HCT116 (cell line): ENCODE results near the gene RIT2. TPM values are rescaled to one million over a fixed set of nuclear protein-coding genes. Genes with fewer than 3 reads are reported as not detected.

Experiments
- ATAC-seq: fragments of 200-7000 bp; cut with Tn5 transposase; 2 replicates; pipeline ENCODE4 v1.9.1; 2020; ENCODE audit warnings: mild to moderate bottlenecking, moderate library complexity
- BruUV-seq: library from RNA; stranded (reverse); fragments of 400-500 nt; replicated peaks from 2 replicates; lab custom pipeline; 2021; lab: Mats Ljungman, UMichigan
- CTCF ChIA-PET: fragments of 300-600 bp; sonication (Branson Sonifier 250); formaldehyde crosslinking; loops from one replicate; lab custom pipeline; 2021; ENCODE audit warnings: antibody characterized with exemption; lab: Charles Lee
- POLR2A ChIA-PET: fragments of 300-600, 350-600 bp; sonication (Branson Sonifier 250); formaldehyde crosslinking; loops from one replicate; lab custom pipeline; 2021; ENCODE audit warnings: antibody characterized with exemption; lab: Charles Lee
- RAD21 ChIA-PET, 2 experiments: fragments of 300-600 bp; sonication (Branson Sonifier 250); formaldehyde crosslinking; loops; one replicate each; lab custom pipeline; 2023; ENCODE audit warnings: low total read pairs in 2 of 2; ENCODE audit not compliant: uncharacterized antibody in 2 of 2, unreplicated experiment in 2 of 2, low non-redundant PET in 1 of 2; lab: Charles Lee
- DNase-seq: peaks from one replicate; pipeline ENCODE4 v3.0.0-alpha.2; 2010; ENCODE audit warnings: low read depth, low spot score
- H2AFZ ChIP-seq: fragments of 200-600 bp; shearing (Covaris generic), sonication (generic); 2 replicates; pipeline ENCODE4 v1.6.1; 2017; ENCODE audit warnings: low read depth, mixed run types, mixed read lengths, antibody characterized with exemption, low read length; ENCODE audit not compliant: poor library complexity, severe bottlenecking
- H3K27ac ChIP-seq: 2 replicates; pipeline ENCODE4 v1.5.1; 2012; ENCODE audit warnings: low read depth, low read length
- H3K27me3 ChIP-seq: fragments of 200-600 bp; sonication (generic); 2 replicates; pipeline ENCODE4 v1.6.1; 2016; ENCODE audit warnings: mixed run types, low read length, mixed read lengths; ENCODE audit not compliant: insufficient read depth
- H3K36me3 ChIP-seq, 2 experiments: fragments of 200-500 bp in 1 of 2; fragments of 200-600 bp in 1 of 2; sonication (Bioruptor generic) in 1 of 2; sonication (generic) in 1 of 2; 2 replicates each; pipeline versions ENCODE4 v1.5.1 to v1.6.1; 2014 to 2016; ENCODE audit warnings: low read length in 2 of 2, inconsistent platforms in 1 of 2, mixed read lengths in 1 of 2, mixed run types in 1 of 2; ENCODE audit not compliant: insufficient read depth in 2 of 2, control insufficient read depth in 1 of 2
- H3K4me1 ChIP-seq, 2 experiments: fragments of 200-600 bp in 1 of 2; sonication (generic) in 1 of 2; 2 replicates each; pipeline versions ENCODE4 v1.5.1 to v1.6.1; 2012 to 2017; ENCODE audit warnings: low read length in 2 of 2, inconsistent platforms in 1 of 2, mild to moderate bottlenecking in 1 of 2, mixed read lengths in 1 of 2, mixed run types in 1 of 2, moderate library complexity in 1 of 2; ENCODE audit not compliant: insufficient read depth in 2 of 2, control insufficient read depth in 1 of 2
- H3K4me2 ChIP-seq: fragments of 200-600 bp; sonication (generic); 2 replicates; pipeline ENCODE4 v1.6.1; 2017; ENCODE audit warnings: mixed run types, low read length, mixed read lengths
- H3K4me3 ChIP-seq, 2 experiments: fragments of 200-600 bp in 1 of 2; sonication (generic) in 1 of 2; replicated peaks in 1 of 2; 2 replicates each; pipeline ENCODE4 v1.5.1; 2011 to 2016; ENCODE audit warnings: low read length in 2 of 2, control low read depth in 1 of 2, low read depth in 1 of 2, mild to moderate bottlenecking in 1 of 2, mixed read lengths in 1 of 2, mixed run types in 1 of 2
- H3K79me2 ChIP-seq: fragments of 200-600 bp; sonication (generic); 2 replicates; pipeline ENCODE4 v1.6.1; 2017; ENCODE audit warnings: mild to moderate bottlenecking, mixed run types, low read length, moderate library complexity, mixed read lengths; ENCODE audit not compliant: insufficient read depth
- H3K9ac ChIP-seq: fragments of 200-600 bp; sonication (generic); 2 replicates; pipeline ENCODE4 v1.6.1; 2016; ENCODE audit warnings: low read length, mixed read lengths
- H3K9me2 ChIP-seq: fragments of 200-600 bp; sonication (generic), shearing (Covaris generic); 2 replicates; pipeline ENCODE4 v1.6.1; 2017; ENCODE audit warnings: mixed run types, mild to moderate bottlenecking, moderate library complexity; ENCODE audit not compliant: insufficient read depth
- H3K9me3 ChIP-seq, 2 experiments: fragments of 200-500 bp in 1 of 2; fragments of 200-600 bp in 1 of 2; sonication (Bioruptor generic) in 1 of 2; sonication (generic) in 1 of 2; 2 replicates each; pipeline ENCODE4 v1.6.1; 2014 to 2017; ENCODE audit warnings: low read length in 2 of 2, mixed read lengths in 2 of 2, inconsistent platforms in 1 of 2, low read depth in 1 of 2, mild to moderate bottlenecking in 1 of 2, mixed run types in 1 of 2, moderate library complexity in 1 of 2; ENCODE audit not compliant: control insufficient read depth in 1 of 2, insufficient read depth in 1 of 2
- H4K20me1 ChIP-seq: fragments of 200-600 bp; sonication (generic), shearing (Covaris generic); 2 replicates; pipeline ENCODE4 v1.6.1; 2017; ENCODE audit warnings: mixed run types, mild to moderate bottlenecking, moderate library complexity; ENCODE audit not compliant: insufficient read depth
- CBX3 ChIP-seq: IDR thresholded peaks from 2 replicates; pipeline ENCODE4 v1.6.1; 2012; ENCODE audit warnings: low read depth
- CEBPB ChIP-seq: IDR thresholded peaks from 2 replicates; pipeline ENCODE4 v1.6.1; 2012; ENCODE audit warnings: low read depth
- CTCF ChIP-seq, 3 experiments: fragments of 200-600 bp in 1 of 3; sonication (generic) in 1 of 3; IDR thresholded peaks in 2 of 3; conservative IDR thresholded peaks in 1 of 3; 2 replicates each; pipeline ENCODE4 v1.5.1; 2012 to 2017; ENCODE audit warnings: low read depth in 2 of 3, low read length in 2 of 3, antibody characterized with exemption in 1 of 3, borderline replicate concordance in 1 of 3, control low read depth in 1 of 3, mild to moderate bottlenecking in 1 of 3, mixed read lengths in 1 of 3, mixed run types in 1 of 3, moderate library complexity in 1 of 3; ENCODE audit not compliant: insufficient read depth in 1 of 3
- EGR1 ChIP-seq: IDR thresholded peaks from 2 replicates; pipeline ENCODE4 v1.6.1; 2012; ENCODE audit warnings: low read depth
- ELF1 ChIP-seq: IDR thresholded peaks from 2 replicates; pipeline ENCODE4 v1.6.1; 2012; ENCODE audit warnings: low read depth, borderline replicate concordance
- EZH2 ChIP-seq: fragments of 200-600 bp; sonication (generic); IDR thresholded peaks from 2 replicates; pipeline ENCODE4 v1.6.1; 2017; ENCODE audit warnings: antibody characterized with exemption, mixed run types
- JUND ChIP-seq: IDR thresholded peaks from 2 replicates; pipeline ENCODE4 v1.6.1; 2012
- MAX ChIP-seq: IDR thresholded peaks from 2 replicates; pipeline ENCODE4 v1.6.1; 2012
- POLR2A ChIP-seq: IDR thresholded peaks from 2 replicates; pipeline ENCODE4 v1.7.0; 2011; ENCODE audit warnings: borderline replicate concordance; ENCODE audit not compliant: insufficient read depth, insufficient read length; ENCODE audit errors: extremely low read depth
- SIN3A ChIP-seq: IDR thresholded peaks from 2 replicates; pipeline ENCODE4 v1.6.1; 2012; ENCODE audit warnings: low read depth
- SP1 ChIP-seq: IDR thresholded peaks from 2 replicates; pipeline ENCODE4 v1.6.1; 2012; ENCODE audit warnings: low read depth
- TCF7L2 ChIP-seq: IDR thresholded peaks from 2 replicates; pipeline ENCODE4 v1.7.0; 2011; ENCODE audit warnings: borderline replicate concordance, inconsistent platforms; ENCODE audit not compliant: insufficient read depth, insufficient read length; ENCODE audit errors: extremely low read depth
- YY1 ChIP-seq: IDR thresholded peaks from 2 replicates; pipeline ENCODE4 v1.6.1; 2011; ENCODE audit warnings: low read length, low read depth, moderate library complexity, mild to moderate bottlenecking; ENCODE audit not compliant: insufficient replicate concordance; ENCODE audit errors: extremely low read depth
- ZFX ChIP-seq: fragments of 450-650 bp; IDR thresholded peaks from 2 replicates; pipeline ENCODE4 v1.6.1; 2017
- ZNF274 ChIP-seq: fragments of 200-500 bp; sonication (Bioruptor generic); IDR thresholded peaks from 2 replicates; pipeline ENCODE4 v1.6.1; 2014; ENCODE audit warnings: mild to moderate bottlenecking, low read depth, low read length, inconsistent platforms
- intact Hi-C: fragments of 100-400 bp; cut with micrococcal nuclease; formaldehyde crosslinking; loops from 2 replicates; pipeline ENCODE4 v1.10.0; 2022
- total RNA-seq: library from RNA; stranded (reverse); gene quantifications from one replicate; pipeline ENCODE4 v1.2.1, GENCODE V29; 2021; ENCODE audit not compliant: unreplicated experiment
- TF ChIP-seq, protein P1 (sequence below): IDR thresholded peaks from 2 replicates; pipeline ENCODE4 v1.6.1; 2012

The RIT2 gene
- total RNA-seq, 1 experiment from 2014 or later, result not detected

DNA sequence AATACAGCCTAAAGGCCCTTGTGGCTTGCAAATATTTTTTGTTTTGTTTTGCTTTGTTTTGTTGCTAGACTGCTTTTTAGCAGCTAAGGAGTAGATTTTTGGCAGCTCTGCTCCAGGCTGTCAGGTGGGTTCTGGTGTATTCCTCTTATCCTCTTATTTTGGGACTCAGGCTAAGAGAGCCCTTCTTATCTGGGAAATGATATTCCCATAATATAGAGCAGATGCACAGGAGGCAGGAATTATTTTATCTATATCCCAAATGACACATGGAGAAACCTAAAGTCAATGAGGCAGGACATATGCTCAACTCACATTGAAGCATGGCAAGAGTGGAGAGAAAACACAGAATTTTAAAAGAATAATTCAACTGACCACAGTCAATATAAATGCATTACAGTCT is 369.6 kb downstream of the RIT2 start:
- Histone ChIP-seq H2AFZ (no peak overlapping the region), H3K4me1 (no peaks in the 10 kb centered on the region), H3K9ac (no peak overlapping the region), H3K79me2 (no peaks in the 10 kb centered on the region), H3K27me3 (no peaks in the 10 kb centered on the region), H3K9me2 (no peaks in the 10 kb centered on the region), H3K36me3 (no peaks in the 10 kb centered on the region), H3K9me3 (peaks cover 0 to 3% of the 10 kb centered on the region in 2 experiments; a peak in 2 of 4 replicates), H3K4me2 (no peak overlapping the region), H4K20me1 (no peaks in the 10 kb centered on the region; the same call in 1 of the 2 replicates), H3K4me3 (no peak overlapping the region)
- no TSS peak for BruUV-seq
- ChIA-PET CTCF (no interaction called here), RAD21 (no interaction called here), POLR2A (no interaction called here)
- ATAC-seq (no peak), DNase-seq (no peak)
- intact Hi-C loops, result no loop called here
- TF ChIP-seq CEBPB (no peak), ZNF274 (no peak), SP1 (no peak), MAX (no peak), ZFX (no peak), ELF1 (no peak), EZH2 (no peak)
- TF ChIP-seq, all 23 proteins: peak for 0
- H3K27ac ChIP-seq, result no peak overlapping the region

DNA sequence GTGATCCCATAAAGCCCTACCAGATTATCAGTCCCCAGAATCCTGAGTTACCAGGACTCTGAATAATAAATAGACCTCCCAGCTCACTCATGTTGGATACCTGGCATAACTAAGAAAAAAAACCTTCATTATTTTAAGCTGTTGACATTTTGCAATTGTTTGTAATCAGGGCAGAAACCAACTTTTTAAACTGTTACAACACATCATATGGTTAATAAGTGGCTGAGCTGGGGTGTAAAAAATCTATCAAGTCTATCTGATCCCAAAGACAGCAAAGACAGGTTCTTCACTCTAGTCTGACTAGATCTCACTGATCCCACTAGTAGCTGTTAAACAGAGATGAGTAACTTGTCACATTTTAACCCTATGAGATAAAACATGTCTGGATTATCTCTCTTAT is 370.3 kb downstream of the RIT2 start:
- H3K4me3 ChIP-seq, result no peak overlapping the region
- no peak overlapping the region for H3K9ac ChIP-seq
- no peak overlapping the region for H3K27ac ChIP-seq
- ATAC-seq, result no peak
- H4K20me1 ChIP-seq, result no peaks in the 10 kb centered on the region
- no peaks in the 10 kb centered on the region for H3K79me2 ChIP-seq
- TF ChIP-seq, protein P1, sequence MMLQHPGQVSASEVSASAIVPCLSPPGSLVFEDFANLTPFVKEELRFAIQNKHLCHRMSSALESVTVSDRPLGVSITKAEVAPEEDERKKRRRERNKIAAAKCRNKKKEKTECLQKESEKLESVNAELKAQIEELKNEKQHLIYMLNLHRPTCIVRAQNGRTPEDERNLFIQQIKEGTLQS, result no peak
- TF ChIP-seq ELF1 (no peak), YY1 (no peak), JUND (no peak), ZNF274 (no peak), CTCF (IDR thresholded peaks at IDR 0.05 in 2 of 3, conservative IDR thresholded peaks at IDR 0.05 in 1 of 3; ENCODE audit: borderline replicate concordance in 1 of 3, insufficient read depth in 1 of 3, low read depth in 2 of 3, low read length in 2 of 3) (no peak), SP1 (no peak), EZH2 (no peak), SIN3A (no peak), CBX3 (no peak), EGR1 (no peak), TCF7L2 (no peak), POLR2A (no peak), CEBPB (no peak)
- H3K9me3 ChIP-seq, result peaks cover 0 to 3% of the 10 kb centered on the region in 2 experiments; a peak in 2 of 4 replicates
- CTCF ChIA-PET, result no interaction called here
- no peak overlapping the region for H3K4me2 ChIP-seq
- H3K36me3 ChIP-seq, result no peaks in the 10 kb centered on the region
- H2AFZ ChIP-seq, result no peak overlapping the region
- no peaks in the 10 kb centered on the region for H3K27me3 ChIP-seq
- RAD21 ChIA-PET, result no interaction called here
- DNase-seq, result no peak
- H3K9me2 ChIP-seq, result no peaks in the 10 kb centered on the region
- intact Hi-C loops, result no loop called here
- no peaks in the 10 kb centered on the region for H3K4me1 ChIP-seq
- POLR2A ChIA-PET, result no interaction called here
- no TSS peak for BruUV-seq
